Kidney (tissue), 14 donors: Measurements from ENCODE around the gene HIPK1. TPM values are rescaled to one million over a fixed set of nuclear protein-coding genes. Genes with fewer than 3 reads are reported as not detected.

ENCODE experiments used
- DNase-seq, 5 donors: peaks; one replicate each; pipeline ENCODE4 v3.0.0-alpha.2; 2013 to 2020
- FAIRE-seq: peaks from 2 replicates; lab custom pipeline; 2012; peaks lifted over from hg19 to GRCh38; lab: Jason Lieb, UNC
- H3K27ac ChIP-seq, 2 donors: one replicate each; pipeline ENCODE4 v1.7.0; 2013; ENCODE audit warnings: low read depth in 2 of 2, low read length in 2 of 2, inconsistent platforms in 1 of 2
- H3K27me3 ChIP-seq: one replicate; pipeline ENCODE4 v1.7.1; 2013; ENCODE audit warnings: low read length, inconsistent platforms; ENCODE audit not compliant: control insufficient read depth, insufficient read depth
- H3K36me3 ChIP-seq, 3 donors: one replicate each; pipeline versions ENCODE4 v1.7.0 to v1.7.1; 2013; ENCODE audit warnings: low read length in 3 of 3, control low read depth in 1 of 3, inconsistent platforms in 1 of 3; ENCODE audit not compliant: insufficient read depth in 3 of 3, control insufficient read depth in 2 of 3
- H3K4me1 ChIP-seq, 3 donors: one replicate each; pipeline versions ENCODE4 v1.7.0 to v1.7.1; 2013; ENCODE audit warnings: low read length in 3 of 3, inconsistent platforms in 1 of 3, low read depth in 1 of 3; ENCODE audit not compliant: control insufficient read depth in 2 of 3, insufficient read depth in 2 of 3
- H3K4me3 ChIP-seq, 3 donors: one replicate each; pipeline versions ENCODE4 v1.7.0 to v1.8.1; 2013; ENCODE audit warnings: low read length in 3 of 3, control low read depth in 1 of 3, inconsistent platforms in 1 of 3
- H3K9ac ChIP-seq, 3 donors: one replicate each; pipeline versions ENCODE4 v1.7.0 to v1.7.1; 2013; ENCODE audit warnings: low read length in 3 of 3, control low read depth in 1 of 3, inconsistent platforms in 1 of 3
- H3K9me3 ChIP-seq, 3 donors: one replicate each; pipeline versions ENCODE4 v1.7.0 to v1.7.1; 2013; ENCODE audit warnings: low read length in 3 of 3, control low read depth in 1 of 3, inconsistent platforms in 1 of 3; ENCODE audit not compliant: control insufficient read depth in 2 of 3, insufficient read depth in 1 of 3
- CTCF ChIP-seq: IDR thresholded peaks from 3 replicates; pipeline ENCODE4 v1.5.1; 2012; ENCODE audit warnings: mild to moderate bottlenecking, moderate library complexity, borderline replicate concordance; ENCODE audit not compliant: insufficient read depth; ENCODE audit errors: extremely low read depth
- intact Hi-C: fragments of 100-400 bp; cut with DNase I; formaldehyde crosslinking; loops from one replicate; pipeline ENCODE4 v1.11.1; 2022
- polyA plus RNA-seq: library from polyadenylated mRNA; stranded (reverse); fragments of 350-450 nt; fragmentation: Illumina TruSeq; extraction: RNeasy Lipid Tissue Mini Kit (QIAGEN cat#74804); gene quantifications from one replicate; pipeline ENCODE4 v1.2.3, GENCODE V29; 2014; ENCODE audit warnings: low read depth, low replicate concordance; ENCODE audit not compliant: insufficient read depth
- total RNA-seq: library from RNA; stranded (reverse); fragmentation: NEBNext Ultra II Directional; extraction: Animal tissue kit (Norgen Biotek cat#: 25700); gene quantifications from one replicate; pipeline ENCODE4 v1.2.1, GENCODE V29; 2021
- donor health status: control.
- donor health status: control.
- donor health status: control.
- donor health status: control.
- donor health status: control.
- donor health status: DM: yes; HTN: yes; CAD: no.
- donor health status: Normal renal cell carcinoma (clear cell type).

The HIPK1 gene
- total and polyA plus RNA-seq, 2 donors from 2014 or later, result 8.4 to 65.0 TPM

- DNase-seq (no peak), FAIRE-seq (no peak)
- intact Hi-C loops, result no loop called here
- Histone ChIP-seq H3K27ac (no peak overlapping the region), H3K4me3 (no peak overlapping the region), H3K4me1 (peaks cover 0 to 10% (median 10%) of the 10 kb centered on the region in 3 donors), H3K9me3 (no peaks in the 10 kb centered on the region), H3K36me3 (peaks cover 6 to 9% (median 6%) of the 10 kb centered on the region in 3 donors), H3K27me3 (no peaks in the 10 kb centered on the region), H3K9ac (no peak overlapping the region)
- TF ChIP-seq CTCF, result no peak
Measured at GRCh38 chr1:113943028-113943811, 14.1 kb downstream of the HIPK1 start.

DNA sequence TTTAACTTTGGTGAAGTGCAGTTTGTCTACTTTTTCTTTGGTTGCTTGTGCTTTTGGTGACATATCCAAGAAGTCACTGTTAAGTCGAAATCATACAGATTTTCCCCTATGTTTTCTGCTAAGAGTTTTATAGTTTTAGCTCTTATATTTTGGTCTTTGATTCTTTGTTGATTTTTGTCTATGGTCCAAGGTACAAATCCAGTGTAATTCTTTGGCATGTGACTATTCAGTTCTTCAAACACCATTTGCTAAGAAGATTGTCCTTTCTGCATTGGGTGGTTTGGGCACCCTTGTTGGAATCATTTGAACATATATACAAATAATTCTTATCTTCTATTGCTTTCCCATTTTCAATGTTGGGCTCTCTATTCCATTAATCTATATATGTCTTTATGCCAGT is 16.2 kb downstream of the HIPK1 start:
- DNase-seq (no peak), FAIRE-seq (no peak)
- H3K36me3 ChIP-seq, result peaks cover 6 to 8% (median 6%) of the 10 kb centered on the region in 3 donors
- intact Hi-C loops, result no loop called here
- no peak for TF ChIP-seq CTCF
- H3K9me3 ChIP-seq, result no peaks in the 10 kb centered on the region
- H3K4me3 ChIP-seq, result no peak overlapping the region
- H3K27me3 ChIP-seq, result no peaks in the 10 kb centered on the region
- no peak overlapping the region for H3K9ac ChIP-seq
- H3K27ac ChIP-seq, result no peak overlapping the region
- H3K4me1 ChIP-seq, result peaks cover 0 to 10% (median 10%) of the 10 kb centered on the region in 3 donors

- FAIRE-seq (no peak), DNase-seq (no peak)
- intact Hi-C loops, result no loop called here
- Histone ChIP-seq H3K9ac (no peak overlapping the region), H3K27ac (no peak overlapping the region), H3K27me3 (no peaks in the 10 kb centered on the region), H3K36me3 (peaks cover 2 to 4% (median 3%) of the 10 kb centered on the region in 3 donors), H3K9me3 (no peaks in the 10 kb centered on the region), H3K4me1 (peaks cover 0 to 10% (median 10%) of the 10 kb centered on the region in 3 donors), H3K4me3 (no peak overlapping the region)
- TF ChIP-seq CTCF, result no peak
Measured at GRCh38 chr1:113946112-113946511, 17.0 kb downstream of the HIPK1 start.
